NCI-H2227 (cell line): ENCODE measurements around the gene TATDN3.
"Not testable (repeated sequence)": the region's sequence is repeated elsewhere in the genome, so short reads cannot be mapped to it uniquely, and the experiment has no call there.

Experiments used
- DNase-seq: peaks from one replicate; lab custom pipeline; 2025; ENCODE audit not compliant: unreplicated experiment; lab: John Stamatoyannopoulos, UW

TATDN3 gene

GRCh38 chr1:212827171-212827776, 35.6 kb downstream of the TATDN3 start:
- DNase-seq, result no peak

DNA sequence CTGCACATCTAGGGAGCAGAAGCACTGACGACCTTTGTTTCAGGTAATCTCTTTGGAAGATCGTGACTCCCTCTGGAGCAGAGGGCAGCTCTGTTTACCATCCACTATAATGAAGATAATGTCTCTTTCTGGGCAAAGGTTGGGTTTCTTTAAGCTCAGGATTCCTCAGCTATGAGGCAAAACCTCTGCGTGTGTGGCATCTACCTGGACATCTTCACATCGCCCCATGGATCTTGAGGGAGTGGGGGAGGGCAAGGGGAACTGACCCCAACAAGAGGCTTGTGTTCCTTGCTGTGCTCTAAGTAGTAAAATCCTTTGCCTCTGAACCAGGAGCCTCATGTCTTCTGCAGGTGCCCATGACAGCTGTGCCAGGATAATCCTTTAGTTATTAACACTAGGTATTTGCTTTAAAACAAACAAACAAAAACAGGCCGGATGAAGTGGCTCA, 36.2 kb downstream of the TATDN3 start:
- DNase-seq, result no peak

GRCh38 chr1:212828395-212828794, 36.7 kb downstream of the TATDN3 start:
- no peak for DNase-seq

- not testable (repeated sequence) for DNase-seq
These were observed 41.8 kb downstream of the TATDN3 start for GRCh38 chr1:212833211-212834207.

DNA sequence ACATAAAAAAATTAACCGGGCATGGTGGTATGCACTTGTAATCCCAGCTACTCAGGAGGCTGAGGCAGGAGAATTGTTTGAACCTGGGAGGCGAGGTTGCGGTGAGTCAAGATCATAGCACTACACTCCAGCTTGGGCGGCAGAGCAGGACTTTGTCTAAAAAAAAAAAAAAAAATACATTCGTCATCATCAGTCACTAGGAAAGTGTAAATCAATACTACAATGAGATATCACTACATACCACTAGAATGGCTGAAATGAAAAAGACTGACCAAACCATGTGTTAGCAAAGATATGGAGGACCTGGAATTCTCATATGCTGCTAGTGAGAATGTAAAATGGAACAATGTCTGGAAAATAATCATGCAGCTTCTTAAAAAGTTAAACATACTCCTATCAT, 46.5 kb downstream of the TATDN3 start:
- no peak for DNase-seq

DNA sequence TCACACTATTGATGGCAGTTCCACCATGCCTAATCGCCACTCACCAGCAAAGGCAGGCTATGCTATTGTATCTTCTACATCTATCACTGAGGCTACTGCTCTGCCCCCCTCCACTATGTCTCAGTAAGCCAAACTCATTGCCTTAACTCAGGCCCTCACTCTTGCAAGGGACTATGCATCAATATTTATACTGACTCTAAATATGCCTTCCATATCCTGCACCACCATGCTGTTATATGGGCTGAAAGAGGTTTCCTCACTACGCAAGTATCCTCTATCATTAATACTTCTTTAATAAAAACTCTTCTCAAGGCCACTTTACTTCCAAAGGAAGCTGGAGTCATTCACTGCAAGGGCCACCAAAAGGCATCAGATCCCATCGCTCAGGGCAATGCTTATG, 52.8 kb downstream of the TATDN3 start:
- not testable (repeated sequence) for DNase-seq

DNA sequence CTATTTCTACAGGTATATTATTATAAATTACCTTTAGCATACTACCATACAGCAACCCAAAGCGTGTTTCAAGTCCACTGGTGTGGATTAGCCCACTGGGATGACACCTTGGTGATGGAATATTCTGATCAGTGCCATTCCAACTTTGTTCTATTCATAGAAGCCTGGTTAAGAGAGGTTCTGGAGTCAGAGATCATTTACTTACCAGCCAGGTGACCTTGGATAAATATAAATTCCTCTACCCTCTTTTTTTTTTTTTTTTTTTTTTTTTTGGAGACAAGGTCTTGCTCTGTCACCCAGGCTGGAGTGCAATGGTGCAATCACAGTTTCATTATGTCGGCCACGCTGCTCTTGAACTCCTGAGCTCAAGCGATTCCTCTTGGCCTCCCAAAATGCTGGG, 55.9 kb downstream of the TATDN3 start, which contains the start of gene SPATA45:
TSS of gene SPATA45 (minus strand) at position 101 of the 400 bp plus-strand sequence. CDS start 11,500 bp downstream, outside the sequence.
- no peak for DNase-seq

GRCh38 chr1:212852105-212852688, 60.5 kb downstream of the TATDN3 start:
- DNase-seq, result no peak

- DNase-seq, result no peak
These were observed 62.0 kb downstream of the TATDN3 start for GRCh38 chr1:212853658-212854057.

- no peak for DNase-seq
These were observed 65.1 kb downstream of the TATDN3 start for GRCh38 chr1:212856755-212857154.

GRCh38 chr1:212857992-212858460, 66.3 kb downstream of the TATDN3 start, which contains the start of gene FLVCR1:
Gene FLVCR1 (plus strand): TSS chr1:212858275. CDS start chr1:212858453, 178 bp downstream.
- DNase-seq, result peak; percentile 99

DNA sequence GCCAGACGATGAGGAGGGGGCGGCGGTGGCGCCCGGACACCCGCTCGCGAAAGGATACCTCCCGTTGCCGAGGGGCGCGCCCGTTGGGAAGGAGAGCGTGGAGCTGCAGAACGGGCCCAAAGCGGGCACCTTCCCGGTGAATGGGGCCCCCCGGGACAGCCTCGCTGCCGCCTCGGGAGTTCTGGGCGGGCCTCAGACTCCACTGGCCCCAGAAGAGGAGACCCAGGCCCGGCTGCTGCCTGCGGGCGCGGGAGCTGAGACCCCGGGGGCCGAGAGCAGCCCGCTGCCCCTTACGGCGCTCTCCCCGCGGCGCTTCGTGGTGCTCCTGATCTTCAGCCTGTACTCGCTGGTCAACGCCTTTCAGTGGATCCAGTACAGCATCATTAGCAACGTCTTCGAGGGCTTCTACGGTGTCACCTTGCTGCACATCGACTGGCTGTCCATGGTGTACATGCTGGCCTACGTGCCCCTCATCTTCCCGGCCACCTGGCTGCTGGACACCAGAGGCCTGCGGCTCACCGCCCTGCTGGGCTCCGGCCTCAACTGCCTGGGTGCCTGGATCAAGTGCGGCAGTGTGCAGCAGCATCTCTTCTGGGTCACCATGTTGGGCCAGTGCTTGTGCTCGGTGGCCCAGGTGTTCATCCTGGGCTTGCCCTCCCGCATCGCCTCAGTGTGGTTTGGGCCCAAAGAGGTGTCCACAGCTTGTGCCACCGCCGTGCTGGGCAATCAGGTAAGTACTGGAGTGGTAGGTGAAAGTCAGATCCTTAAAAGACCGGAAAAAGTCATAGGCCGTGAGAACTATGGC, 67.0 kb downstream of the TATDN3 start:
- DNase-seq, result peak; percentile 68

DNA sequence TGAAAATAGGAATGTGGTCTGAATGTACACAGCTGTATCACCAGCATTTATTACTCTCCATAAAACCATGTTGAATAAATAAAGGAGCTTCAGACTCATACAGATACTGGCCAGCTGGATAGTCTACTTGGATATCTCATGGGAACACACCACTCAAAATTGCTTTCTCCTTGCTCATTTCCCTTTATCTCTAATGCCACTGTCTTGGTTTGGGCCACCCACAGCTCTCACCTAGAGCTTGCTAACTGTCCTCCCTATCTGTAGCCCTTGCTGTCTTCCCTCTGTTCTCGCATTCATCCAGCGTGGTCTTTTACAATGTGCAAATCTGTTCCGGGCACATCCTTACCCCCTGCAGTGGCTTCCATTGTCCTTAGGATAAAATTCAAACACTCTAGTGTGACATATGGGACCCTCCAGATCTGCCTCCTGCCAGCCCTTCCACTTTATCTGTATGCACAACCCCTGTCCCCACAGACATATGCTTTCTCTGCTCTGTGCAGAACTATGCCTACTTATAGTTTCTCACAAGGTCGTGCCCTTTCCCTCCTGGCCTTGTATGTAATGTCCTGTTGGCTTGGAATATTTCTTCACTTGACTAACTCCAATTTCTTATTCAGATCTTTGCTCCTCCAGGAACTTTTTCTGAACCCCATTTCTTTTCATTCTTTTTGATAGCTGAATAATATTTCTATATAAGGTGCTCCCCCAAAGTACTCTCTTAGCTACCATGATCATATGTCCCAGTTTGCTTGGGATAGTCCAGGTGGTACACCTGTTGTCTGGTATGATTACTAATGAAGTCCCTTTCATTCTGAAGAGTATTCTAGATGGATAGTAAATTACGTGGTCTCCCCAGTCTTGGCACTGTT, 69.3 kb downstream of the TATDN3 start:
- no peak for DNase-seq

DNA sequence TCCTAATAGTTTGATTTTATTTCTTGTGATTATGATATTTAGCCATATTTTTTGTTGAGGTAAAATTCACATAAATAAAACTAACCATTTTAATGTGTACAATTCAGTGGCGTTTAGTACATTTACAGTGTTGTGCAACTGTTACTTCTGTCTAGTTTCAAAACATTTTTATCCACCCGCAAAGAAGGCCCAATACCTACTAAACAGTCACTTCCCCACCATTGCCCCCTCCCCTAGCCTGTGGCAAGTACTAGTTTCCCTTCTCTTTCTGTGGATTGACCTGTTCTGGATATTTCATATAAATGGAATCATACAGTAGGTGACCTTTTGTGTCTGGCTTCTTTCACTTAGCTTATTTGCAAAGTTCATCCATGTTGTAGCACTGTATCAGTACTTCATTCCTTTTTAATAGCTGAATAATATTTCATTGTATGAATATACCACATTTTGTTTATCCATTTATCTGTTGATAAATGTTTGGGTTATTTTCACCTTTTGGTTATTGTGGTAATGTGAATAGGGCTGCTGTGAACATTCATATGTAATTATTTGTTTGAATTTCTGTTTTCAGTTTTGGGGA, 70.5 kb downstream of the TATDN3 start:
- no peak for DNase-seq

DNA sequence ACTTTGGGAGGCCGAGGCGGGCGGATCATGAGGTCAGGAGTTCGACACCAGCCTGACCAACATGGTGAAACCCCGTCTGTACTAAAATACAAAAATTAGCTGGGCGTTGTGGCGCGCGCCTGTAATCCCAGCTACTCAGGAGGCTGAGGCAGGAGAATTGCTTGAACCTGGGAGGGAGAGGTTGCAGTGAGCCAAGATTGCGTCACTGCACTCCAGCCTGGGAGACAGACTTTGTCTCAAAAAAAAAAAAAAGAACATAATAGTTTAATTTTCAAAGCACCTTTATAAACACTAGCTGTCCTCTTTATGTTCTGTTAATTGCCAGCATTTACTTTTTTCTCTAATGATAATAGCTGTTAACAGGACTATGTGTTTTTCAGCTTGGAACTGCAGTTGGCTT, 71.7 kb downstream of the TATDN3 start:
- DNase-seq, result not testable (repeated sequence)

DNA sequence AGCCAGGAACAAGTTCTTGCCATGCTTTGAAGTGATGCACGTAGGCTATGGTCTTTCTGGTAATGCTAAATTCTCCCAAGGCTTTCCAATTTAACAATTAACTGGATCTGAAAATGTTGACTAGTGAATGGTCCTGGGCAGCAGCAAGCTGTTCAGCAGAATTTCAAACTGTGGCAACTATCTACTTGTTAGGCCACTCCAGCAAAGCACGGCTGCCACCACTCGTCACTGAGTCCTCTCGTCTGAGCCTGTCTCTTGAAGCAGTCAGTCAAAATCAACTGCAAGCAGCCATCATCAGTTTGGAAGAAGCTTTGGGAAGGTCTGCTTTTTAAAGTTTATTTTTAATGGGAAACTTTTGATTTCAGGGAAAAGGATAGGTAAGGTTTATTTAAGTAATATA, 72.5 kb downstream of the TATDN3 start:
- no peak for DNase-seq
